GM19238 (cell line): ENCODE results near the gene TEX22.

Experiments used
- DNase-seq: peaks from one replicate; pipeline ENCODE4 v3.0.0; 2011; ENCODE audit warnings: low spot score; ENCODE audit not compliant: insufficient read length

TEX22 gene

GRCh38 chr14:105384041-105384557, 14.2 kb upstream of the TEX22 start:
- DNase-seq, result no peak

DNA sequence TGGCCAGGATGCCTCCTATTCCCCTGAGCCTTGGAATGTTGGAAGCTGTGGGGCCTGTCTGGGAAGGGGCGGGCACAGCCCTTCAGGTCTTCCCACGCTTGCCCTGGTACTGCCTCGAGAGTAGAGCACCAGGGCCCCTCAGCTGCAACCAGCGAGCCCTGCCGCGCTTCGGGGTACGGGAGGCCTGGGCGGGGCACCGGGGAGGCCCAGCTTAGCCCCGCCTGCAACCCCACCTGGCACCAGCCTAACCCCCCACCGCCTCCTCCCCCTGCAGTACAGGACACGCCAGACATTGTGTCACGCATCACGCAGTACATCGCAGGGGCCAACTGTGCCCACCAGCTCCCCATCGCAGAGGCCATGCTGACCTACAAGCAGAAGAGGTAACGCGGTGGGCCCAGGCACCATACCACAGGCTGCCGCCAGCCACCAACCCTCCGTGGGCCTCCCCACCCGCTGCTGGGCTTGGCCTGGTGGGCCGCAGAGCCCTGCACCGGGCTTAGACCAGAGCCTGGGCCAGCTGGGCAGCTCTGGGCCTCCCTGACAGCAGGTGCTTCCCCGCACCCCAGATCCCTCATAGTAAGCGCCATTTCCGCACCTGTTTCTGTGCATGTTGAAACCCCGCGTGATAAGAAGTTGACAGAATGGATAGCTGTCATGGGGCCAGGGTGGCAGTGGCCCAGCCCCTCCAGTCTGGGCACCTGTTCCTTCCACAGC, 13.6 kb upstream of the TEX22 start:
- no peak for DNase-seq

DNA sequence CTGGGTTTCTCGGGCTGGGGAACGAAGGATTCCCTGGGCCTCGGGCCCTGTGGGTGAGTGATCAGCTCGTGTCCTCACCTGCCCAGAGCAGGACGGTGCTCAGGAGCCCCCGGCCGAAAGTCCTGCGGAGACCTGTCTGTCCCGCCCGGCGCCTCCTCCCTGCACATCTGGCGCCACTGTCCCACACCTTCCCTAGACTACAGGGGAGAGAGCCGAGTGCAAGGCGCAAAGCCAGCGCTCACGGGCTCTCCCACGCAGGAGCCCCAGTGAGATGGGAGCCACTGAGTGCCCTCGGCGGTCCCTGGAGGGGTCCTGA, 13.1 kb upstream of the TEX22 start:
- DNase-seq, result no peak

DNA sequence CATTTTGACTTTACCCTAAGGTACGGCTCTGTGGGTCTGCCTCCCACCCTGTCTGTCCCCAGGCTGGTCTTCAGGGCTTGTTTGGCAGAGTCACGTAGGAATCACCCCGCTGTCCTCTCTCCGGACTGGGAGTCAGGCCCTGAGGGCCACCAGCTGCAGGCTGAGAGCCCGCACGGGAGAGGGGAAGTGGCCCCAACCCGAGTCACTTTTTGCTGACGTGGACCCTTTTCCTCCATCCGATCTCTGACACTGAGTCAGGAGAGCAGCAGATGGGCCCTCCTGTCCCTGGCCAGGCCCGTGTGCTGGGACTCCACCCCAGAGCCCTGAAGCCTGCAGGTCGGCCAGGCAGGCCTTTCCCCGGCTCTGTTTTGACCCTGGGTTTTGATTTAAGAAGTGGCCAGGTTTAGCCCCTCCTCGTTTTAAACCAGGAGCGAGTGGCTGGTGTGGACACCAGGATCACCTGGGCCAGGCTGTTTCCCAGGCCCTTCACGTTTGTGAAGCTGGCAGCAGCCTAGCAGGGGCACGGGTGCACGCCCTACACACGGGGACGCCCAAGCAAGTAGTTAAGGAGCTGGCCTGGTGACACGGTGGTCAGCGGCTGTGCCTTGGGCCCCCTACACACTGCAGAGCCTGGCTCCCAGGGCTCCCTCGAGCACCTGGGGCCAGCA, 12.5 kb upstream of the TEX22 start:
- no peak for DNase-seq

DNA sequence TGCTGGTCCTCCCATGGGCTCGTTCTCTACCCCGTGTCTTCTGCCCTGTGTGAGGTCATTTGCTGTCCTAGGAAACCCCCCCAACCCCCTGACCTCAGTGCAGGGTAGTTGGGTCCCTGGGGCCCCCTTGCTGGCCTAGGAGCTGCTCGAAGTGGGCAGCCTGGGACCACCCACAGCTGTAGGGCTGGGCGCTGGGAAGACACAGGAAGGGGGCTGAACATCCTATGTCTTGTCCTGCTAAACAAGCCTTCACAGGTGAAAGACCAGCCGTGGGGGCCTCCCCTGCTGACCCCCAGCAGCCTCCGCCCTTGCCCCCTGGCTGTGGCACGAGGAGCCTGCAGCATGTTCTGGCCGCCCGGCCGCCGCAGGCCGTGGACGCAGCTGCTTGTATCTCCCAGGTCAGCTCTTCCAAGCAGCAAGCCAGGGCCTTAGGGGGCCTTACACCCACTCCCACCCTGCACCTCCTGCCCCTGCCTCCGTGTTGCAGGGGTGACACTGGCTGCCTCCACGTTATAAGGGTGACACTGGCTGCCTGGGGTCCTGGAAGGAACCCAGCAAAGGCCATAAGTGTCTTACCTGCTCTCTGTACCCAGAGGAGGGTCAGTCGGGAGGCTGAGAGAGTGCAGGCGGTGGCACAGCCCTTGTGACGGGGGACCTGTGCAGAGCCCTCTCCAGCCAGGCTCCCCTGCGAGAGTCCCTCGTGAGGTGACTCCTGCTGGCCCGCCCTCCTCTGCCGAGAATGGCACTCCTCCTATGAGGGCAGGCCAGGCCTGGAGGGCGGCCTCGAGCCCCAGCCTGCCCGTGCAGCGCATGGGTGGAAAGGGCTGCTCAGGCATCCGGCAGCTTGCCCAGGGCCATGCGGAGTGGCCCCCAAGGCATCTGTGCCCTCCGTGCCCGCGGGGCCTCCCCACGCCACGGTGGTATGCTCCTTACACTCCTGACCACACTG, 11.5 kb upstream of the TEX22 start:
- no peak for DNase-seq

GRCh38 chr14:105387530-105387922, 10.8 kb upstream of the TEX22 start:
- no peak for DNase-seq

DNA sequence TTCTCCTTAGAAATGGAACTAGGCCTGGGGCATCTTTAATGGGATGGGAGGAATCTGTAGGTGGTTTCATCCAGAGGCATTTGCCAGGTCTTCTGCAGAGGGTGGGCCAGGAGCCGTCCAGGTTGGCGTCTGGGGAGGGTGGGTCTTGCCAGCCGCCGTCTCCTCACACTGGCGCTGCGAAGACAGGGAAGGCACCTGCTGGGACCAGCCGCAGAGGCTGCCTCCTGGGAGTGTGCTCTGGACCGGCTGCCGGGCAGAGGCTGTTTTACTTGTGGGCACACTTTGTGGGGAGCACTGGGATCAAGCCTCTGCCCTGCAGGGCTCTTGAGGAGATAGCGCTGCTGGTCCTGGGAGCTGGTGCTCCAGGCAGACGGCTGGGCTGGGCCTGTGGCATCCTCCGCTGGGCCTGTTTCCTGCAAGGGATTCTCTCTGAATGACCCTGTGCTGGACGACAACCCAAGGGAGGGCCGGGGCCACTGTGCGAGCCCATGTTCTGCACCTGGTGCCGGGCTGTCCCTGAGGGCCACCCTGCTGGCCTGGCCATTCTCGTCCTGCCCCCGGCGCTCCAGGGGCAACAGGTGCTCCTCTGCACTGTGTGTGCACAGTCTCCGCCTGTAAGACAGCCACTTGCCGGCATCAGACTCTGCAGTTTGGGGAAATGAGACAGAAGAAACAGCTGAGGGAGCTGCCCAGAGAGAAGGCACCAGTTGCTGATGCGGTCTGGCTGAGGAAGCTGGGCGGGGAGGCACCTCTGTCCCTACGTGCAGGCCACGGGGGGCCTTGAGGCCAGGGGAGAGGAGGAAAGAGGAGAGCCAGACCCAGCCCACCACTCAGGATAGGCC, 10.0 kb upstream of the TEX22 start:
- DNase-seq, result no peak

- no peak for DNase-seq
These were observed 9.4 kb upstream of the TEX22 start for GRCh38 chr14:105388976-105389375.

- DNase-seq, result no peak
These were observed 8.8 kb upstream of the TEX22 start for GRCh38 chr14:105389534-105389933.

GRCh38 chr14:105389976-105390848, 8.1 kb upstream of the TEX22 start:
- no peak for DNase-seq

- no peak for DNase-seq
These were observed 7.4 kb upstream of the TEX22 start for GRCh38 chr14:105390849-105391500.

DNA sequence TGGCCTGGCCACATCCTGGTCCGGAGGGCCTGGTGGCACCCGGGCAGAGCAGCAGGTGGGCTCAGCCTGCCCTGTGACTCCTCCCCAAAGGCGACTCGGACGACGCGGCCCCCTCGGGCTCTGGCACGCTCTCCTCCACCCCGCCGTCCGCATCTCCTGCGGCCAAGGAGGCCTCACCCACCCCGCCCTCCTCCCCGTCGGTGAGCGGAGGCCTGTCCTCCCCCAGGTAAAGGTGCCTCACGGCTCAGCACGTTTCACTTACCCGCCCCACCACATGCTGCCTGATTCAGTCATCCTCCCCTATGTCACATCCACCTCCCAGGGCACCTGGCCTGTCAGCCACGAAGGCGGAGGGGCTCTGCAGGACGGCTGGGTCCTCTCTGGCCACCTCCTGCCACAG, 6.8 kb upstream of the TEX22 start:
- no peak for DNase-seq

- no peak for DNase-seq
These were observed 5.9 kb upstream of the TEX22 start for GRCh38 chr14:105392131-105393090.

- no peak for DNase-seq
These were observed 5.2 kb upstream of the TEX22 start for GRCh38 chr14:105393151-105393550.

GRCh38 chr14:105394714-105395537, 3.4 kb upstream of the TEX22 start:
- no peak for DNase-seq

GRCh38 chr14:105395538-105395854, 2.8 kb upstream of the TEX22 start:
- no peak for DNase-seq

DNA sequence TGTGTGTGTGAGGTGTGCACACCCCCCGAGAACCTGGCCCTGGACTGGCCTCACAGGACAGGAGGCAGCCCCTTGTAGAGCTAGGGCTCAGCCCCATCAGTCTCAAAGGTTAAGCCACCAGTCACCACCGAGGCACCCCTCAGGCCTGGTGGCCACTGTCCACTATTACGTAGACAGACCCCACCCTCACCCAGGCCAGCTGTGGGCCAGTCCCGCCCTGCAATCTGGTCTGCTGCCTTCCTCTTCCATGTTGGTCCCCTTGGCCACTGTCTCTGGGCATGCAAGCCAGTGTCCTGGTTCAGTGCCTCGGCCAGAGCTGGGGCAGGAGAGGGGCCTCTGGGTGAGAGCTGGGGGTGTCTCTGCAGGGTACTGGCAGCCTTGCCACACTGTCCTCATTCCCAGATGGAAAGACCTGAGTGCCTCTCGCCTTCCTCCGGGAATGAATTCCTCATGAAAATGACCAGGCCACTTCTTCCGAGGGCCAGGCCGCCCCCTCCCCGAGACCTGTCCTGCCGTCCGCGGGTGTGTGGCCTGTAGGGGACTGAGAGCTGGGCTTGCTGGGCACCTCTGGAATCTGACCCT, 897 bp upstream of the TEX22 start:
- DNase-seq, result no peak
